ENCODE measurements around the gene BARHL1.

The BARHL1 gene

DNA sequence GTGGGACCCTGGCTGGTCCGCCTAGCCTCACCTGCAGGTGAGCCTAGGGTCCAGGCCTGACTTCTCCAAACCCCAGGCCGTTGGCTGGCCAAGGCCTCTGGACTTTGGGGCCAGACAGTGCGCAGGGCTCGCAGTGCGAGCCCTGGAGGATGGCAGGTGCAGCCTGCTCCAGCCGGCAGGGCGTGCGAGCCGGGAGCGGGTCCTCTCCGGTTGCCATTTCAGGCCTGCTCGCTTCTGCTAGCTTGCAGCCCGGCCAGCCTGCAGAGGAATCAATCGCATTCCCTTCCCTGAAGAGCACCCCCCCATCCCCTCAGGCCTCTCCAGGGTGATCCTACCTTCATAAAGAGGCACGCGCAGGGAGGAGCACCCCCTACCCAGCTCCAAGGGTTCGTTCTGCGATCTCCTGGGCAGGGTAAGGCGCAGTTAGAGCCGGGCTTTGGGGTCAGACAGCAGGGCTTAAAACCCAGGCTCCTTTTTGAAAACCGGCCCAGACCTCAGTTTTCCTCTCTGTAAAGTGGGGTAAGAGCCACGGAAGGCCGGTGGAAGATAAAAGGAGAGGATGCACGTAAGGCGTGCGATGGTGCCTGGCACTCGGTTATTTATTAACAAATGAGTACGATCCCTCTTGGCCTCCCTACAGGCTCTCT lies 6.2 kb downstream of the BARHL1 start:
- no peak for DNase-seq

DNA sequence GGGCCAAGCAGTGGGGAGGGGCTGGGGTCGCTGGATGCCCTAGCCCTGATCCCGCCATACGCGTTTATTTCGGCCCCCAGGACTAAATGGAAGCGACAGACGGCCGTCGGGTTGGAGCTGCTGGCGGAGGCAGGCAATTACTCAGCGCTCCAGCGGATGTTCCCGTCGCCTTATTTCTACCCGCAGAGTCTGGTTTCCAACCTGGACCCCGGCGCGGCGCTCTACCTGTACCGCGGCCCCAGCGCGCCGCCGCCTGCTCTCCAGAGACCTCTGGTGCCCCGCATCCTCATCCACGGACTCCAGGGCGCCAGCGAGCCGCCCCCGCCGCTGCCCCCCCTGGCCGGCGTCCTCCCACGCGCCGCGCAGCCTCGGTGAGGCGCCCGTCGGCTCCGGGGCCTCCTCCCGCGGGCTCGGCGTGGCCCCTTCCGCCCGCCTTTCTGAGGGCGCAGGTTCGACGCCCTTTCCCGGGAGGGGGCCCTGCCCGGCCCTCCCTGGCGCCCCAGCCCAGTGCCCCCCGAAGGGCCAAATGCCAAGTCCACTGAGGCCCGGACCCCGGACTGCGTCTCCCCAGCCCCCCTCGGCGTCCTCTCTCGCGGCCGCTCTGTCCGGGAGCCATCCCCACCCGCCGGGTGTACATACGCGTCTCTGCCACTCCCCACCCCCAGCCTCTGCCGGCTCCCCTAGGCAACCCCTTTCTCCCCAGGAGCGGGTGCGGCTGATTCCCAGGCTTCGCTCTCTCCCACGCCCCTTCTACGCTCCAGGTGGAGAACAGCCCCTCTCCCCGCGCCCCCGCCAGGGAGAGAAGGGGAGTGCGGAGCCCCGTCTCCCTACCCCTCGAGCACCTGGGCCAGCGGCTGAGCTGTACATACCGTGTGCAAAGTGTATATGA lies 7.0 kb downstream of the BARHL1 start:
- peak in 1 of 2 experiments; percentile 41 for DNase-seq

DNA sequence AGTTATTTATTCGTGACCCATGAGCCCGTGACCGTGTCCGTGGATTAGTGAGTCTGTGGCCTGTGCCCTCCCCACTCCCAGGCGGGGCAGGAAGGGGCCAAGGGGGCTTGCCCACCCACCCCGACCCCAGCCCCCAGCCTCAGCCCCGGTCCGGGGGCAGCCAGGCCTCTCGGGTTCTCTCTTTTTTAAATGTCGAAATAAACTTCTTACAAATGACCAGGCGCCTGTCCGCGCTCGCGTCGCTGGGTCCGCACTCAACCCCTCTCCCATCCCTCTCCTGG lies 7.6 kb downstream of the BARHL1 start:
- no peak for DNase-seq

DNA sequence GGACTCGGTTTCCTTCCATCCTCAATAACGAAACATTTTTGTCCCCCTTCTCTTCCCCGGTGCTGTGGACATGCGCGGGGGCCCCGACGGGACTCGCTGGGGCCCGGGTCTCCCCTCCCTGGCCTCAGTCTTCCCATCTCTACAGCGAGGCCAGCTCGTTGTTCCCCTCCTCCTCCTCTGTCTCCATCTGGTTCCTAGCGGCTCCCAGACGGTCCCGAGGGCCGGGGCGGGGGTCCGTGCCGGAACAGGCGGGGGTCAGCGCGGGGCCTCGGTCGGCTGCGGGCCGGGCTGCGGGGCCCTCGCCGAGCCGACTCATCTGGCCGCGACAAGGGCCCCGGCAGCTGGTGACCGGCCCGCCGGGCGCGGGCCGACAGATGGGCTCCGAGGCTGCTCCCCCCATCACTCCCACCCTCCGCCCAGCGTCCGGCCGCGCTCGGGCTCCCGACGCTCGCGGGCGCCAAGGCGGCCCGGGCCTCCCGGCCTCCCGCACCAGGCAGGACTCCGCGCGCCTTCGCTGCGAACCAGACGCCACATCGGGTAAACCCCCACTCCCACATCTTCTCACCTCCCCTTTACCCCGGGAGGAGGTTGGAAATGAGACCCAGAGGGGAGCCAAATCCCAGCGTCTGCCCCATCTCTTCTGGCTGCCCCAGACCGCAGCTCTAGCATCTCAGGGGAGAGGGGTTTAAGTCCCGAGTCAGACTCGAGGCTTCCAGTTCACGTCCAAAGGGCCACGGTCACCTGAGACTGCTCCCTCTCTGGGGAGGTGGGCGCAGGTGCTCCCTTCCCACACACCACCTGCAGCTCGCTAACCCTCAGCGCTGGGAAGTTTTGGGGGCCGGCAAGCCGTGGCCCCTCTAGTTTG lies 8.1 kb downstream of the BARHL1 start:
- no peak for DNase-seq

DNA sequence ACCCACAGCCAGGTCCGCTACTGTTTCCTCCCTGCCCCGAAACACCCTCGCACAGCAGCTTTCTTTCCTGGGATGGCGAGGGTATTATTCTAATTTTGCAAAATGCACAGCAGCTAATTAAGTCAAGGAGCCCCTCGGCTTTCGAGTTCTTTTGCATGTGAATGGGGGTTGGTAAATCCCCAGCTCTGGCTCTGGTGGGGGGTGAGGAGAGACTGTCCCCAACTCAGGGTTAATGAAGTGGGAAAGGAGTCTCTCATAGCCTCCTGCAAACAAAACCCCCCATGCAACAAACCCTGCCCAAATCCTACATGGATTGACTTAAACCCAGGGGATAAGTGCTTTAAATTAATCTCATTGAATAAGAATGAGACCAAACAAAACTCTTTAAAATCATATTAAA lies 8.8 kb downstream of the BARHL1 start:
- DNase-seq = no peak

DNA sequence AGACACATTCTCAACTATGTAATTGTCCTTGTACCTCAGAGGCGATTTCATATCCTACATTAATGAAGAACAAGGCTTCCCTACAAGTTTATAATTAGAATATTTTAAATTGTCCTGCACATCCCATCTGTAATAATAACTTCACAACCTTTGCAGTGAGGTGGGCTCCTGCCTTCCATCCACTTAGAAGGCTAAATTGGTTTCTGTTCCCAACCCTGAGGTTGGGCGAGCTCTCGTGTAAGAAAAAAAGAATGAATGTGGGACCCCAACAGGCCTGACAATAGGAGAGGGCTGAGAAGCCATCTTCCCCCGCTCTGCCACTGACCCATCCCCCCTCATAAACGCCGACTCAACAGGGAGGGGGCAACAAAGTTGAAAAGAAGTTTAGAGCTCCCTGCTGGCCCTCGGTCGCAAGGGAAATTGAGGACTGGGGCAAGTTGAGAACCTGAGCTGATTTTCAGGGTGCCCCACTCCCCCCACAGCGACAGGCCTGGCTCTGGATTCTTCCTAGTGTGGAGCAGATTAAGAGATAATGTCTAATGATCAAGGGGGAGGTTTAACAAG lies 9.4 kb downstream of the BARHL1 start:
- no peak for DNase-seq

DNA sequence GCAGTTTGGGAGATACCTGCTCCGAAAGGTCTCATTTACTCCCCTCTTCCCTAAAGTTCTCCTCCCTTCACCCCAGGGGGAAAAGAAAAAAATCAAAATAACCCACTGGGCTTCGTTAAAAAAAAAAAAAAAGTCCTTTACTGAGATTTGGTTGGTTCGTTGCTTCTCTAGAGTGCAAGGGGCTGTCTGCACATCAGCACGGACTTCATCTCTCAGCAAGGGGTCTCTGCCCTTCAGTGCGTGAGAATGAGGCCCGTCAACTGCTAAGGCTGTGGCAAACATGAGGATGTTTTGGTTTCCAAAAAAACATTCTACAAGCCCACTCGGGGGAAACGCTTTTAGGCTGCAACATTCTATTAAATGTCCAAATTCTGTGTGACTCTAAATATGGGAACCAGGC lies 10.0 kb downstream of the BARHL1 start:
- DNase-seq = no peak

DNA sequence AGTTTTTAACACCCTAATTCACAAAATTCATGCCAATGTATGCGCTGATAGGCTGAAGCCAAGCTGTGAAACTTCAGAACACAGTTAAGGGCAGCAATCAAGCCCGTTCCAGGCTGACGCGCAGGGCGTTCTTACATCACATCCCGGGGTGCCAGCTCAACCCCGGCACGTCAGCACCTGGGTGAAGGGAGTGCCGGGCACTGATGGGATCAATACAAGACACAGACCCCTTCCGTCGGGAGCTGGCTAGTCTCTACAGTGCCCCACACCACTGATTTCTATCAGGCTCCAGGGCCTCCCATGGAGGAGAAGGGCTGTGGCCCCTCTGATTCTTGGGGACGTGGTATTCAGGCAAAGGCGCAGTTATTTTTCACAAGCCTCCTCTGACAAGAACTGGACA lies 12.0 kb downstream of the BARHL1 start:
- DNase-seq = no peak

DNA sequence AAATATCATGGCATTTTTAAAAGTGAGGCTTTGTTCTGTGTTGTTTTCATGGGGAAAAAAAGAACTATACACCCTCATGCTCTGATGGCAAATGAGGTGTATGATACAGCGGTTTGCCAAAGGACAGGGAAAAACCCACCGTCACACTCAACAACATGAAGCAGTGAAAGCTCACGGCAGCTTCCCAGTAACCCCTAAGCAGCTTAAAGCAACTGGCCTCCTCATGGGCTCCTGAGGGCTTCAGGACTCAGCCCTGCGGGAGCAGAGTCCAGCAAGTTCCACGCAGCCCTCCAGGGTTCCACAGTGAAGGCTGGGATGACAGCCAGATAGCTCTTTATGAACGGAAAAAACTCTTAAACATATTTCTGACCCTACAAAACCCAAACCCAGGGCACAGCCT lies 12.9 kb downstream of the BARHL1 start:
- no peak for DNase-seq

DNA sequence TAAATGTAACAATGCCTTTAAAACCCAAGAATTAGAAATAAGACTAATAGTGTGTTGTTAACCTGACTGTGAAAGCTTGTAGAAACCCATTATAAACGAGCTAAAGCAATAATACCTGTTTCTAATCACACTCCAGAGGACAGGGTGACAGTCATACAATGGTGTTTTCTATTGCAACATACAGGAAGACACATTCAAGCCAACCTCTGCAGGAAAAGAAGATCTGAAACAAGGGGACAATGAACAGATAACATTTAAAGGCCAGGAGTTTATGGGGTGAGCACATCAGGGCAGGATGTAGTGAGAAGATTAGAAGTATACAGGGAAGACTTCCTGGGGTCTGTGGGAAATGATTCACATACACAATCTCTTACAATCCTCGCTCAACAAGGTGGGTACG lies 13.8 kb downstream of the BARHL1 start:
- no peak for DNase-seq

DNA sequence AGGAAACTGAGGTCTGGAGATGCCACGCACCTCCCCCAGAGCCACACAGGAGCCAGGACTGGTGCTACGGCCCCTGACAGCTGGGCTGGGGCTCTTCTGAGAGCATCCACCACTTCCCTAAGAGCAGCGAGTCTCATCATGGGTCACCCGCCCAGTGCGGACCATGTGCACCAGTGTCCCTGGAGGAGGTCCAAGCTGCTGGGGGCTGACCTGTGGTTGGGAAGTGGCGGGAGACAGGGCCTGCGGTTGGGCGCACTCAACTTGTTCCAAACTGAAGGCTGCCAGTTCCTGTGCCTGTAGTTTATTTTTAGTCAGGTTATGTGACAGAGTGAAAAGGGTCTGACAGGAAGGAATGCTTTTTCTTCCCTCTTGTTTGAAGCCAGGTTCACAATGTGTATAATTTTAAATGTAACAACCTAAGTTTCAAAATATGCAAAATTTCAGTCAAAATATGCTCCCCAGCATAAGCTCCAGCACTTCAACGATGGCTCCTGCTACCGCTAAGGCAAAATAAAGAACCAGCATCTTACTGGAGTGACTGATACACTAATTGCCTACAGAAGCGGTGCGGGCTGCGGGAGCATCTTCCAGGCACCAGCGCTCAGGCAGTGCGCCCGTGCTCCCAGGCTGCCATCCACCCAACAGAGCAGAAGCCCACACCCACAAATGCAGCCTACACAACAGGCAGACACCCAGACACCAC lies 14.8 kb downstream of the BARHL1 start:
- DNase-seq = no peak

DNA sequence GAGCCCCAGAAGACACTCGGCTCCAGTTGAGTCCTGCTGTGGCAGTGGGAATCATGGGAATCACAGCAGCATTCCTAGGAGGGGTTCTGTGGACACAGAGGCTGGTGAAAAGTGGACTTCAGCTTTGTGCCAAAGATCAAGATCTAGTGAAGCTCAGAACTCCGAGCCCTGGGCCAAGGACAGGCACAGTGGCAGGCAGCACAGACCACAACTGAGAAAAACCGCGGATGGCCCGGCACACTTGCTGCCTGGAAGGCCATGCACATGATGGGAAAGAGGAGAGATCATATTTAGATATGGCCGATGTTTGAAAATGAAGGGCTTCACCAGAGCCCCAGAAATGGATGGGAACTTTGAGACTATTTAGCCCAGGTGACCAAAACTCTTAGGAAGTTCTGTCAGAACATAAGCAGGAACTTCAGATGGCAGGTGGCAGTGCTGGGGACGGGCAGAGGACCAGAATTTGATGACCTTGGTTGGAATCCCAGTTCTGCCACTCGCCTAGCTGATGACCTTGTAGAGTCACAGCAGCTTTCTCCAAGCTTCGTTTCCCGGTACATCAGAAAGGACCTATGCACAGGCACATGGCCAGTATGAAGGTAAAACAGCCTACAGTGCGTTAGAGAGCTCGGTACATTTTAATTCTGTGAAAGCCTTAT lies 18.0 kb downstream of the BARHL1 start:
- DNase-seq = no peak

DNA sequence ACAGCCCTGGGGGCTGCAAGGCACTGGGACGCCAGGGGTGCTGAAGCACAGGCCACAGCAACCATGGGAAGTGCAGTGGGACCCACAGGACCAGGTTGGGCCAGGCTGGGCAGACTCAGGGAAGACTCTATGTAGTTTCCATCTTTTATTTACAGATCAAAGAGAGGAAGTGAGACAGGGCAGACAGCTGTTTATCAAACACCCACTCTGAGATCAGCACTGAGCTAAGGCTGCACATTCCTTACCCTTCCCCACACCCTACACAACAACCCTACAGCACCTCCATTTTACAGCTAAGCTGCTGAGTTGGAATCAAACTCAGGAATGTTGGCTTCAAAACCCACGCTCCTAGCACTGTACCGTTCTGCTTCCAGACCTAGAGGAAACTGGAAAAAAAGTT lies 19.8 kb downstream of the BARHL1 start:
- no peak for DNase-seq

DNA sequence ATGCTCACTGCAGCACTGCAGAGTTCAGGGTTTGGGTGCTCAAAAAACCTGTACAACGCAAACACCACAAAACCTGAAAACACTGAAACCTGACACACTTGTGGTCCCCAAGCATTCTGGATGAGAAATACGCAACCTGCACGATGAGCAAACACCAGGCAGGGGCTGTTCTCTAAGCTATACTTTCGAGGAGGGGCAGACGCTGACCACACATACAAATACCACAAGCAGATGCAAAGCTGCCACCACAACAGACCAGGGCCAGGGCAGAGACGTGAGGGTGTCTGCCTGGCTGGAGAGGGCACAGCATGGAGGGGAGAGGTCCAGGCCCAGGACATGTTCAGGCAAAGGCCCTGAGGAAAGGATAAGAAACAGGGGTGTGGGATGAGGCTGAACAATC lies 23.0 kb downstream of the BARHL1 start:
- no peak for DNase-seq

DNA sequence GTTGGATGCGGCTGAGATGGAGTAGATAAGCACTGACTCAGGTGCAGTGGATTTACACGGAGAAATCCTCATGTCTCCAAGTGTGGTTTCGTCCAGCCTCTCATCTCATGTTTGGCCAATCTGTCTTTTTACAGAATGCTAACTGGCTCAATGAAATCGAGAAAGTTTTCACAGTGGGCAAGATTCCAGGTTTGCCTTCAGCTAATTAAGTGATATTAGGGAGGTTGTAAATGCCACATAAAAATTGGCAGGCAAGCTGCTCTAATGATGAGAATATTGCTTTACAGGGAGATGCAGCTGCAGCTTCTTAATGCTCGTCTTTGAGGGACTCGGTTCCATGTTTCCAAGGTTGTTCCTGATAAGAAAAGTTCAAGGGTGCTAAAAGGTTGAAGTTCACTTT lies 23.7 kb downstream of the BARHL1 start:
- DNase-seq = no peak

DNA sequence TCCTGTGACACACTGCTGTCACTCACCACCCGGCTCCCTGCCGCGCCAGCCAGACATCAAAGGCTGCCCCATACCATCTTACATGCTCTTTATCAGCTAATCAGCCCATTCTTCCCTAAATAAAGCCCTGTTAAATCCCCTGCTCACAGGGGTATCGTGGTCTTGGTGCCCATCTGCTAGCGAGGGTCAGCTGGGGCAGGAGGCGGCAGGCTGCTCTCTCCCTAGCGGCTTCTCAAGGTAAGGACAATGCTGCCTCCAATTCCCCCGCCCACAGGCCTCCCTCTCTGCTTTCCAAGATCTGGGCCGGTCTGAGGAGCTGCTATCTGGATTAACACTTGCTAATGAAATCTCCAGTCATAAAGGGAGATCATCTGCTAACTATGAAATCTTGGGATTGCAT lies 26.8 kb downstream of the BARHL1 start:
- DNase-seq = no peak

DNA sequence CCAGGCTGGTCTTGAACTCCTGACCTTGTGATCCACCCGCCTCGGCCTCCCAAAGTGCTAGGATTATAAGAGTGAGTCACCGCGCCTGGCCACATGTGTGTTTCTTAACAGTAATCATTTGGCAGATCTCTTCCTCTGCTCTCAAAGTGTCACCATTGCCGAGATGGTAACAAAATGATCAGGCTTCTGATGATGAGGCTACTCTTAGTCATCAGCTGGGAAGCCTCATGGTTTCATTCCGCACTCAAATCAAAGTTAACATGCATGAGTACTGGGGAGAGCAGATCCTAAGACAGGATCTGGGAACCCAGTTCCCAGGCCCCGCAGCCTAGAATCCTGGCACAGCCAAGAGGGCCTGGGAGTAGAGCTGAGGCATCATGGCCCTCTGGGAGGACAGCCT lies 27.4 kb downstream of the BARHL1 start:
- no peak for DNase-seq

DNA sequence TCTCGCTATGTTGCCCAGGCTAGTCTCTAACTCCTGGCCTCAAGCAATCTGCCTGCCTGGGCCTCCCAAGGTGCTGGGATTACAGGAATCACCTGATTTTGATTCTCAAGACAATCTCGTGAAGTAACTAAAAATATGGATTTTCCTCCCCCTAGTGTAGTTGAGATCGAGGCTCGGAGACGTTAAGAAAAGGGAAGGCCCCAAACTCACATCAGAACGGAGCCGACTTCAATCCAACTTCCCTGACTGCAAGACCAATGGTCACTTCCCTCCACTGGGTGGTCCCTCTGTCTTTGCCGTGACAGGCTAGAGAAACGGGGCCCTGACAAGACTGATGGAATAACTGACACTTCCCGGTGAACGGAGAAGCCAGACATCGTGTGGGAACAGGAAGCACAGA lies 28.3 kb downstream of the BARHL1 start:
- no peak for DNase-seq

DNA sequence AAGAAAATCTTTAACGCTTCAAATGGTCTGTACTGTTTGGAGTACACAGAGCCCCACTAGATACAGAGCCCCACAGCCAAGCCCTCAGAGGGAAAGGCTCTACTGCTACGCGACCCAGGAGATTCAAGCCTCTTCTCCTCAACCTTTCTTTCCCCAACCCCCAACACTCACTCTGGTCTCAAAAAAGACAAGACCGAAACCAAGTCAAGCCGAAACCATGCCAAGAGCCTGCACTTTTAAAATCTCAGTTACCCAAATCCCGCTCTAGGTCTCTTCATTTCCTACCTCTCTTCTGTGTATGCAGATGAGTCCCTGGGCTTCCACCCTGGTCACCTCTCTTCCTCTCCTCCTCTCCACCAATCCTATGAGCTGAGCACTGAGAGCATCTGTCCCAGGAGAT lies 31.9 kb downstream of the BARHL1 start:
- DNase-seq = no peak

DNA sequence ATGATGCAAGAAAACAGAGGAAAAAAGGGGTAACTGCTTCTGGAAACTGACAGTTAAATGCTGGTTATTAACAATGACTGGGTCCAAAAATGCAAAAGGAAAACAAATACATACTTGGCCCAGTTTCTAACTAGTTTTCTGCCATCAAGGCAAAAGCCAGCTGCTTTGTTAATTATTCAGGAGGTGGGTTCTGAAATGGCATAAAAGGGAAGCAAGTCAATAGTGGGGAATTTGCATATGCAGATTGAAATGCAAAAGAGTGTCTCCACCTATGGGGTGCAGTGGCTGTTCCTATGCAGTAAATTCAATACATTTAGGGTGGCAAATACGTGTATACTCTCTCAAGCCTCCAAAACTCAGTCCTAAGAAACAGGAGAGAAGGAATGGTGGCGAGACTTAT lies 33.4 kb downstream of the BARHL1 start:
- peak; percentile 71 to 85 for DNase-seq

DNA sequence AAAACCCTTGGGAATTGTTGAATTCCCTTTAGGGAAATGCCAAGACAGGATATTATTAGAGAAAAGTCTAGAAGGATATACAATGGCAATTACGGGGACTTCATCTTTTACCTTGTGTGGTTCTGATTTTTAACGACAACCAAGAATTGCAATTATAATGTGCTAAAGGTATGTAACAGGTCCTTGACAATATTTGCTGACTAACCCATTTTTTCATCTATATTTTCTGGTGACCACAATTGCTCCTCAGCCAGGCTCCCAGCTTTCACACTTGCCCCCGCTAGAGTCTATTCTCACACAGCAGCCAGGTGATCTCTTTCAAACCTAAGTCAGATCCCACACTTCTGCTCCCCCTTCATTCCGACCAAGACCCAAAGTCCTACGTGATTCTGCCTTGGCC lies 34.3 kb downstream of the BARHL1 start:
- DNase-seq = no peak

DNA sequence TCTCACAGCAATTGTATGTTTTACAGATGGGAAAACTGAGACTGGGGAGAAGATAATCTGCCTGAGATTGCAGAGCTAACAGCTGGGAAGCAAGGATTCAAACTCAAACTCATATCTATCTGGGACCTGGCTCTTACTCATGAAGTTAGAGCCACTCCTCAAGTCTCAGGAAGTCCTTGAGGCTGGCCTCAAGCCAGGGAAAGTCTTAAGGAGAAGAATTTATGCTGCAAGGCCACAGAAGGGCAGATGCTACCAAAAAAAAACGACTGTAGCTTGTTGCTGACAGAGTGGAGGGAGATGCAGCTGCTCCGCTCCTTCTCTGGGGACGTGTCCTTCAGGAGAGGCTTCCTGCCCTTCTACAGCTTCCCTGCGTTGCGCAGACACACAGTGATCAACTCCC lies 39.8 kb downstream of the BARHL1 start:
- no peak for DNase-seq
